H1 (cell line): ENCODE results near the gene SVIL. TPM values are rescaled to one million over a fixed set of nuclear protein-coding genes. Genes with fewer than 3 reads are reported as not detected.

Experiments used
- CTCF ChIA-PET: fragments of 300-600 bp; sonication (Branson Sonifier 250); formaldehyde crosslinking; loops from one replicate; lab custom pipeline; 2021; ENCODE audit not compliant: partially characterized antibody; lab: Charles Lee
- POLR2A ChIA-PET: fragments of 300-600 bp; sonication (Branson Sonifier 250); formaldehyde crosslinking; loops from one replicate; lab custom pipeline; 2021; ENCODE audit warnings: inconsistent platforms; ENCODE audit not compliant: partially characterized antibody; lab: Charles Lee
- DNase-seq, 2 experiments: peaks; one replicate each; pipeline versions ENCODE4 v3.0.0 to v3.0.0-alpha.2; 2010 to 2022; ENCODE audit warnings: low spot score in 2 of 2, low read depth in 1 of 2, mixed read lengths in 1 of 2
- FAIRE-seq: peaks from 2 replicates; lab custom pipeline; 2011; peaks lifted over from hg19 to GRCh38; lab: Jason Lieb, UNC
- H2AFZ ChIP-seq: 2 replicates; pipeline ENCODE4 v1.8.1; 2012; ENCODE audit warnings: low read length, inconsistent platforms
- H2AK5ac ChIP-seq: 2 replicates; pipeline ENCODE4 v1.6.1; 2013; ENCODE audit warnings: low read depth, low read length
- H2BK120ac ChIP-seq: replicated peaks from 2 replicates; pipeline ENCODE3; 2013; ENCODE audit warnings: low read depth, low read length, inconsistent platforms
- H2BK12ac ChIP-seq: 2 replicates; pipeline ENCODE4 v1.6.1; 2013; ENCODE audit warnings: low read depth, low read length
- H2BK15ac ChIP-seq: 2 replicates; pipeline ENCODE4 v1.6.1; 2013; ENCODE audit warnings: low read length
- H2BK20ac ChIP-seq: 2 replicates; pipeline ENCODE4 v1.6.1; 2013; ENCODE audit warnings: low read length
- H2BK5ac ChIP-seq: 2 replicates; pipeline ENCODE4 v1.6.1; 2013; ENCODE audit warnings: low read depth, low read length
- H3K14ac ChIP-seq: 2 replicates; pipeline ENCODE4 v1.6.1; 2013; ENCODE audit warnings: inconsistent platforms; ENCODE audit not compliant: insufficient read length
- H3K18ac ChIP-seq: 2 replicates; pipeline ENCODE4 v1.6.1; 2013; ENCODE audit warnings: low read length; ENCODE audit errors: extremely low read depth
- H3K23ac ChIP-seq: 2 replicates; pipeline ENCODE4 v1.6.1; 2013; ENCODE audit warnings: inconsistent platforms; ENCODE audit not compliant: insufficient read length
- H3K23me2 ChIP-seq: 2 replicates; pipeline ENCODE4 v1.6.1; 2013; ENCODE audit warnings: low read depth, low read length
- H3K27ac ChIP-seq: 2 replicates; pipeline ENCODE4 v1.6.1; 2011; ENCODE audit warnings: low read depth, low read length, inconsistent platforms
- H3K27me3 ChIP-seq, 4 experiments: replicated peaks in 1 of 4; 1 replicate in 1 of 4; 2 replicates in 3 of 4; pipeline versions ENCODE4 v1.6.1 to v1.8.1; 2011 to 2013; ENCODE audit warnings: low read length in 3 of 4, mild to moderate bottlenecking in 3 of 4, inconsistent platforms in 2 of 4, mixed read lengths in 2 of 4, moderate library complexity in 1 of 4; ENCODE audit not compliant: control insufficient read depth in 3 of 4, insufficient read depth in 3 of 4; ENCODE audit errors: extremely low read depth in 1 of 4
- H3K36me3 ChIP-seq, 4 experiments: 2 replicates each; pipeline versions ENCODE4 v1.6.1 to v1.8.1; 2011 to 2013; ENCODE audit warnings: mild to moderate bottlenecking in 4 of 4, low read length in 3 of 4, moderate library complexity in 2 of 4, control low read depth in 1 of 4, inconsistent platforms in 1 of 4; ENCODE audit not compliant: insufficient read depth in 4 of 4, control insufficient read depth in 2 of 4
- H3K4ac ChIP-seq: replicated peaks from 2 replicates; pipeline ENCODE3; 2013; ENCODE audit warnings: low read length, low read depth, mixed read lengths, inconsistent platforms; ENCODE audit not compliant: insufficient read length
- H3K4me1 ChIP-seq, 4 experiments: replicated peaks in 1 of 4; 1 replicate in 1 of 4; 2 replicates in 3 of 4; pipeline versions ENCODE4 v1.6.1 to v1.8.1; 2011 to 2013; ENCODE audit warnings: low read length in 3 of 4, inconsistent platforms in 2 of 4, mixed read lengths in 1 of 4; ENCODE audit not compliant: insufficient read depth in 4 of 4, control insufficient read depth in 3 of 4
- H3K4me2 ChIP-seq, 2 experiments: 2 replicates each; pipeline versions ENCODE4 v1.6.1 to v1.8.1; 2011 to 2013; ENCODE audit warnings: low read depth in 2 of 2, low read length in 2 of 2, control low read depth in 1 of 2, inconsistent platforms in 1 of 2, mild to moderate bottlenecking in 1 of 2; ENCODE audit not compliant: insufficient read depth in 1 of 2
- H3K4me3 ChIP-seq, 4 experiments: fragments of 200-600, 300-600 bp in 1 of 4; sonication (generic), shearing (Covaris generic), sonication (Bioruptor Twin) in 1 of 4; 2 replicates each; pipeline versions ENCODE4 v1.5.1 to v1.8.1; 2011 to 2016; ENCODE audit warnings: low read length in 4 of 4, low read depth in 3 of 4, control low read depth in 2 of 4, inconsistent platforms in 2 of 4, mild to moderate bottlenecking in 2 of 4, mixed read lengths in 1 of 4, moderate library complexity in 1 of 4; ENCODE audit not compliant: insufficient read depth in 2 of 4; ENCODE audit errors: extremely low read depth in 1 of 4
- H3K56ac ChIP-seq: replicated peaks from 2 replicates; pipeline ENCODE3; 2013; ENCODE audit warnings: low read depth, mild to moderate bottlenecking, mixed read lengths, low read length, inconsistent platforms; ENCODE audit not compliant: insufficient read length
- H3K79me1 ChIP-seq: 2 replicates; pipeline ENCODE4 v1.6.1; 2013; ENCODE audit warnings: low read depth, low read length, control low read depth
- H3K79me2 ChIP-seq, 2 experiments: 2 replicates each; pipeline versions ENCODE4 v1.6.1 to v1.8.1; 2012 to 2013; ENCODE audit warnings: low read length in 2 of 2, mild to moderate bottlenecking in 2 of 2, inconsistent platforms in 1 of 2; ENCODE audit not compliant: insufficient read depth in 2 of 2, control insufficient read depth in 1 of 2
- H3K9ac ChIP-seq, 4 experiments: replicated peaks in 1 of 4; 1 replicate in 1 of 4; 2 replicates in 3 of 4; pipeline versions ENCODE4 v1.6.1 to v1.8.1; 2011 to 2013; ENCODE audit warnings: low read depth in 3 of 4, low read length in 3 of 4, control low read depth in 2 of 4, mild to moderate bottlenecking in 2 of 4, moderate library complexity in 2 of 4, inconsistent platforms in 1 of 4; ENCODE audit errors: extremely low read depth in 1 of 4
- H3K9me3 ChIP-seq, 2 experiments: 2 replicates each; pipeline versions ENCODE4 v1.6.1 to v1.8.1; 2012 to 2013; ENCODE audit warnings: mild to moderate bottlenecking in 2 of 2, moderate library complexity in 2 of 2, control low read depth in 1 of 2, inconsistent platforms in 1 of 2, low read depth in 1 of 2, low read length in 1 of 2, mixed read lengths in 1 of 2; ENCODE audit not compliant: insufficient read depth in 2 of 2
- H4K20me1 ChIP-seq, 2 experiments: replicated peaks in 1 of 2; 2 replicates each; pipeline versions ENCODE3 to v1.8.1; 2011 to 2013; ENCODE audit warnings: inconsistent platforms in 2 of 2, low read length in 2 of 2, mild to moderate bottlenecking in 1 of 2; ENCODE audit not compliant: insufficient read depth in 2 of 2, control insufficient read depth in 1 of 2
- H4K5ac ChIP-seq: 2 replicates; pipeline ENCODE4 v1.6.1; 2013; ENCODE audit warnings: low read length, low read depth, mixed read lengths, inconsistent platforms; ENCODE audit not compliant: insufficient read length
- H4K8ac ChIP-seq: 2 replicates; pipeline ENCODE4 v1.8.0; 2013; ENCODE audit warnings: mild to moderate bottlenecking, moderate library complexity, low read length, inconsistent platforms; ENCODE audit not compliant: insufficient read depth; ENCODE audit errors: extremely low read depth
- H4K91ac ChIP-seq: replicated peaks from 2 replicates; pipeline ENCODE3; 2013; ENCODE audit warnings: low read length, mixed read lengths, inconsistent platforms; ENCODE audit not compliant: insufficient read length
- CBX8 ChIP-seq: fragments of 300-800, 300-1000 bp; sonication (generic); IDR thresholded peaks from 2 replicates; pipeline ENCODE4 v1.7.1; 2016; ENCODE audit warnings: low read depth, low read length, borderline replicate concordance
- CEBPB ChIP-seq: IDR thresholded peaks from 2 replicates; pipeline ENCODE4 v1.6.1; 2012; ENCODE audit warnings: low read depth, low read length
- CHD1 ChIP-seq: IDR thresholded peaks from 2 replicates; pipeline ENCODE4 v1.6.1; 2012; ENCODE audit warnings: low read depth, low read length, improper control_type of control experiment
- EP300 ChIP-seq, 2 experiments: IDR thresholded peaks; 1 replicate in 1 of 2; 2 replicates in 1 of 2; pipeline ENCODE4 v1.6.1; 2011 to 2012; ENCODE audit warnings: low read depth in 2 of 2, low read length in 2 of 2, mild to moderate bottlenecking in 2 of 2, borderline replicate concordance in 1 of 2, inconsistent platforms in 1 of 2, moderate library complexity in 1 of 2
- WGBS, 2 experiments: shearing (Covaris generic) in 1 of 2; methylation state at CpG; one replicate each; pipeline versions ENCODE4 v1.1.6 to v1.1.7; 2013 to 2015; ENCODE audit warnings: low lambda C conversion rate in 2 of 2, mixed read lengths in 2 of 2, inconsistent platforms in 1 of 2, low coverage in 1 of 2, missing lambda C conversion rate in 1 of 2; ENCODE audit not compliant: insufficient replicate concordance in 2 of 2, insufficient coverage in 1 of 2, insufficient read length in 1 of 2; ENCODE audit errors: extremely low coverage in 1 of 2, missing lambda C conversion rate in 1 of 2; 5-methylcytosine and 5-hydroxymethylcytosine counted together
- polyA plus RNA-seq, 7 experiments: library from polyadenylated mRNA; depleted of rRNA in 3 of 7; stranded (reverse) in 5 of 7; unstranded in 2 of 7; fragments of >200 nt in 5 of 7; fragments of 200-250 nt in 2 of 7; gene quantifications; 1 replicate in 5 of 7; 2 replicates in 1 of 7; 4 replicates in 1 of 7; pipeline versions ENCODE4 v1.2.1 to v1.2.3, GENCODE V29; 2011 to 2013; ENCODE audit warnings: missing spikeins in 2 of 7, mixed read lengths in 2 of 7
- total RNA-seq: library from RNA; stranded (reverse); fragmentation: NEBNext Ultra II Directional; extraction: Animal tissue kit (Norgen Biotek cat#: 25700); gene quantifications from 2 replicates; pipeline ENCODE4 v1.2.1, GENCODE V29; 2021

The SVIL gene
- total and polyA plus RNA-seq, 2 of the 8 experiments (the other 6 are each of a cell fraction or from before 2014, with no cell fraction given): 4.7 to 15.4 TPM

- POLR2A ChIA-PET: no interaction called here
- H3K9ac ChIP-seq: no peak overlapping the region
- 35% methylated on average over 3 of the region's 3 CpGs; no CpG with 5 or more reads in 1 of the 2 experiments for WGBS, 2 experiments
These were observed 32.4 kb upstream of the SVIL start for GRCh38 chr10:29667191-29667590.

More at GRCh38 chr10:29667191-29667590, 32.4 kb upstream of the SVIL start:
- peaks cover 2 to 7% (median 5%) of the 10 kb centered on the region in 4 experiments; a peak in 4 of 7 replicates for H3K4me1 ChIP-seq
- no peak overlapping the region for H4K91ac ChIP-seq
- H2BK12ac ChIP-seq: peak overlapping the region; percentile 68; the same call in 1 of the 2 replicates
- peak overlapping the region; percentile 51 for H4K5ac ChIP-seq
- no peak overlapping the region for H2BK20ac ChIP-seq
- no peaks in the 10 kb centered on the region for H3K79me2 ChIP-seq
- H3K18ac ChIP-seq: no peak overlapping the region
- H3K56ac ChIP-seq: no peak overlapping the region
- H3K27me3 ChIP-seq: no peaks in the 10 kb centered on the region
- H3K23ac ChIP-seq: no peak overlapping the region
- H3K27ac ChIP-seq: 0 out of 2 replicates have a peak overlapping the region, but pooled peaks have one; percentile 6
- H2BK5ac ChIP-seq: peak overlapping the region; percentile 80; the same call in 1 of the 2 replicates
- H2BK120ac ChIP-seq: no peak overlapping the region
- peaks cover 2% of the 10 kb centered on the region; the same call in 1 of the 2 replicates for H3K79me1 ChIP-seq
- H4K20me1 ChIP-seq: no peaks in the 10 kb centered on the region
- H4K8ac ChIP-seq: no peak overlapping the region
- no peak overlapping the region; a peak in 1 of 8 replicates for H3K4me3 ChIP-seq
- H3K23me2 ChIP-seq: no peaks in the 10 kb centered on the region
- no peak overlapping the region for H2AFZ ChIP-seq
- H2AK5ac ChIP-seq: no peak overlapping the region
- DNase-seq (no peak), FAIRE-seq (peak; percentile 77)
- no peak for TF ChIP-seq CHD1
- TF ChIP-seq CBX8: no peak
- no peak for TF ChIP-seq CEBPB
- no peak for TF ChIP-seq EP300 (IDR thresholded peaks at IDR 0.05; ENCODE audit: borderline replicate concordance in 1 of 2, low read depth in 2 of 2, low read length in 2 of 2)
- TF ChIP-seq, all 59 proteins: peak for 0
- H3K14ac ChIP-seq: no peak overlapping the region
- no peak overlapping the region for H3K4ac ChIP-seq
- no peaks in the 10 kb centered on the region for H3K9me3 ChIP-seq
- CTCF ChIA-PET: interaction anchor here (0.5 to 2.6 kb wide), 6 partner anchors 26 to 432 kb away, joined by 3 to 7 read pairs (median 3); no protein-coding TSS in a partner anchor
- no peaks in the 10 kb centered on the region for H3K36me3 ChIP-seq
- no peak overlapping the region for H2BK15ac ChIP-seq
- peak overlapping the region in 1 of 2 experiments; percentile 20; a peak in 1 of 4 replicates for H3K4me2 ChIP-seq
